Fibroblast of skin of right biceps (primary cell): ENCODE measurements around the gene NUTM2D.
"Not testable (repeated sequence)": the region's sequence is repeated elsewhere in the genome, so short reads cannot be mapped to it uniquely, and the experiment has no call there.

Source experiments
- DNase-seq: peaks from one replicate; pipeline ENCODE4 v3.0.0-alpha.2; 2013

The NUTM2D gene

DNA sequence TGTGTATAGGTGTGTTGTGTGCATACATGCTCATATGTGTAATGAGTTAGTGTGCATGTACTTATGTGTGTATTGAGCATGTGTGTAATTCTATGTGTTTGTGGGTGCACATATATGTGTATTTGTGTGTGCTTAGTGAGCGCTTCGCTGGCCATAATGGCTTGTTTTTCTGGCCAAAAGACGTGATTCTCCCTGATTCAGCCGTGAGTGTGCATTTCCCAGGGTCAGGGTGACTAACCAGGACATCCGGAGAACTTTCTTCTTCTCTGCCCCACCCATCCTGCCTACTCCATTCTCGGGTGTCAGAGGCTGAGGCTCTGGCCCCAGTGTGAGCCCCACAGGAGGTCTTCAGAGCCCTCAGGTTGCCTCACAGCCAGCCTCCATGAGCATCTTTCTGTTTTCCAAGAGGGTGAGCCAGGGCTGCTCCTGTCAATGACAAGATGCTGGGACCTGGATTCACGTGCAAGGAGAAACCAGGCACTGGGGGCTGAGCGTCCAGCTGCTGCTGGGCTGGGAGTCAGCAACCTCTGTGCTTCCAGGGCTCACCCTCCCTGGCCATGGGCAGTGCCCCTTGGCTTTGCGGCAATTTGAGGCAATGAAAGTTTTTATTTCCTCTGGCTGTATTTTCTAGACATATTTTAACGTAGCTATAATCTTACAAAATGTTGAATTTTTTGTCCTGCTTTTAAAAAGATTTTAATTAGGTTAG lies 25.8 kb downstream of the NUTM2D start:
- DNase-seq = not testable (repeated sequence)

DNA sequence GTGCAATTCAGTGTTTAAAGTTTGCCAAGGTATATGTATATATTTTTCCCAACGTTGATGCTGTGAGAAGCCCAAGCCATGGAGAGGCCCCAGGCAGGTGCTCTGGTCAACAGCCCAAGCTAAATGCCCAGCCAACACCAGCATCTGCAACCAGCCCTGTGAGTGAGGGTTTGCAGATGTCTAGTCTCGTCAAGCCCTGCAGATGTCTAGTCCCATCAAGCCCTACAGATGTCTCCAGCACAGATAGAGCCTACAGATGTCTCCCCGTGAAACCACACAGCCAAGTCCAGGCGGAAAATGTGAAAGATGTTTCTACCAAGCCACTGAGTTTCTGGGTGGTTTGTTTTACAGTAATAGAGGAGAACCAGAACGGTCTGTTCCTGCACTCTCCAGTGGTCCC lies 26.7 kb downstream of the NUTM2D start:
- not testable (repeated sequence) for DNase-seq

DNA sequence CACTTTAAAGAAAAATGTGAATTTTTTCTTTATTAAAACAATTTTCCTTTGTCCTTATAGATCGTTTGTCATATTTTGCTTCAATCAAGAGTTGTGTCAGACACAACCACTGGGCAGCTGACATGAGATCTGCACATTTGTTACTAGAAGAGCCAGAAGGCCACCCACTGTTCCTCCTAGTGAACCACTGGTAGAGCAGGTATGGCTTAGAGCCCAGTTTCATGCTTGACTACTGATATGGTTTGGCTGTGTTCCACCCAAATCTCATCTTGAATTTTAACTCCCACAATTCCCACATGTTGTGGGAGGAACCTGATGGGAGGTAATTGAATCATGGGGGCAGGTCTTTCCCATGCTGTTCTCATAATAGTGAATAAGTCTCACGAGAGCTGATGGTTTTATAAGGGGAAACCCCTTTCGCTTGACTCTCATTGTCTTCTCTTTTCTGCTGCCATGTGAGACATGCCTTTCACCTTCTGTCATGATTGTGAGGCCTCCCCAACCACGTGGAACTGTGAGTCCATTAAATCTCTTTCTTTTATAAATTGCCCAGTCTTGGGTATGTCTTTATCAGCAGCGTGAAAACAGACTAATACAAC lies 28.3 kb downstream of the NUTM2D start:
- DNase-seq = not testable (repeated sequence)

- not testable (repeated sequence) for DNase-seq
Observed at GRCh38 chr10:87391360-87391759, 33.8 kb downstream of the NUTM2D start.

DNA sequence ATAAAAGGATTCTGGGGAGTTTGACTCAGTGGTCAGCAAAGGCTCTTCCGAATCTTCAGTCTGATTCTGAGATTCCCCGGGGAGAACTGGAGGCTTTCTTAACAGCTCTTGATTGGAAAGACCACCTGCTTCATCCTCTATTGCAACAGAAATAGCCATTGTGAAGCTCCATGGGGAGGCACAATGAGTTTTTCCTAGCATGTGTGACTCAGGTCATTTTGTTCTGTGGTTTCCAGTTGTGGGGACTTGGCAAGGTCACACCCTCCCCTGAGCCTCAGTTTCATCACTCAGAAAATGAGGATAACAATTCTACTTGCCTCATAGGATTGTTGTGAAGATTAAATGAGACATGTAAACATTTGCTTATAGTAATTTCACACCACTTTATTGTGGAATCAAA lies 38.7 kb downstream of the NUTM2D start:
- not testable (repeated sequence) for DNase-seq

DNA sequence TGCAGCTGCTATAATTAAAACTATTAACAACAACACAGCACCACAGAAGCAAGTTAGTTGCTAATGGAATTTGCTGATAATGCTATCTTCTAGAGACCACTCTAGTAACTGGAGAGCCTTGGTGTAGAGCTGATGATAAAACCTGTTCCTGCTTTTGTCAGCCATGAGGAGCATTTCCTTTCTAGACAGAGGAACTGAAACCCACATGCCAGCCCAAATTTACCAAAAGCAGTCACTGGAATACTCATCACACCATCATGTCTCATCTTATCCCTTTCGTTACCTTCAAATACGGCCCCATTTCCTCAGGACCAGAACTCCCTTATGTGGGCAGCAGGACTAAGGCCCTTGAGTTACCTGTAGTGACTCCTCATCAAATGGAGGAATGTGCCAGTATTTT lies 40.9 kb downstream of the NUTM2D start:
- DNase-seq = not testable (repeated sequence)

- DNase-seq = not testable (repeated sequence)
Observed at GRCh38 chr10:87407516-87408467, 50.2 kb downstream of the NUTM2D start.

- not testable (repeated sequence) for DNase-seq
Observed at GRCh38 chr10:87413921-87414320, 56.4 kb downstream of the NUTM2D start.
